Forelimb muscle (tissue), 1 donor: ENCODE results near the gene KIAA1958. TPM values are rescaled to one million over a fixed set of nuclear protein-coding genes. Genes with fewer than 3 reads are reported as not detected.
"Not testable (repeated sequence)": the region's sequence is repeated elsewhere in the genome, so short reads cannot be mapped to it uniquely, and the experiment has no call there.

Source experiments
- DNase-seq: peaks from one replicate; pipeline ENCODE4 v3.0.0-alpha.2; 2013; ENCODE audit warnings: low read depth
- polyA plus RNA-seq: library from polyadenylated mRNA; unstranded; fragments of 120-200 nt; gene quantifications from one replicate; pipeline ENCODE4 v1.2.1, GENCODE V29; 2013; ENCODE audit not compliant: insufficient read length

The KIAA1958 gene
- polyA plus RNA-seq, 1 donor = 3.3 TPM

DNA sequence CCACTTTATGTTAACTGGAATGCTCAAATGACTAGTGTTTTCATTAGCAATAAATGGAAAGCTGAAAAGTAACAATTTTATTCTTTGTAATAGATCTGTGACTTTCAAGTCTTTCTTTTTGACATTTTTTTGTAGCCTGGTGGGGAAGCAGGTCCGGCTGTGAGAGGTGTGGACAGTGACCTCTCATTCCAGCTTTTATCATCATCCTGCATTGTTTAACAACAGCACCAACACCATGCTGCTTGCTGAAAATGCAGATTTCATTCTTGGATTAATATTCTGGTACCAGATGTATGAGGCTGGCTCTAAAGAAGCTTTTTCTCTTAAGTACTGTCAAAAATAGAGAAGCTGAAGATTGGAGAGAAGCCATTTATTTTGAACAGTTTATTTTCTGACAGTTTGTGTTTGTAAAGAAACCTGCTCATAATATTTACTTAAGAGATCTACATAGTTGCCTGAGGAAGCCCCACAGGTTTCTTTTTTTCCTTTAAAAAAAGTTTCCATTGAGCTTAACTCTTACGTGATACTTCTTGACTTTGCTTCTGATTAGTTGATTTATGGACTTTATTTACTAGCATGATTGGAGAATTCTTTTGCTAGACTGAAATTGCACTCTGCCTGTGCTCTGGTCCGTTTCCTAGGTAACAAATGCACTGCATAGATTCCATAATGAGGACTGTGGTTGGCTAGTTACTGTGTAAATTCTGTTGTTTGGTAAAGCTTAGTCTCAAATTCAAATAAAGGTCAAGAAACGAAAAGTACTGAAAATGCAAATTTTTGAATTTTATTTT is 3.4 kb downstream of the KIAA1958 start:
- DNase-seq = no peak

DNA sequence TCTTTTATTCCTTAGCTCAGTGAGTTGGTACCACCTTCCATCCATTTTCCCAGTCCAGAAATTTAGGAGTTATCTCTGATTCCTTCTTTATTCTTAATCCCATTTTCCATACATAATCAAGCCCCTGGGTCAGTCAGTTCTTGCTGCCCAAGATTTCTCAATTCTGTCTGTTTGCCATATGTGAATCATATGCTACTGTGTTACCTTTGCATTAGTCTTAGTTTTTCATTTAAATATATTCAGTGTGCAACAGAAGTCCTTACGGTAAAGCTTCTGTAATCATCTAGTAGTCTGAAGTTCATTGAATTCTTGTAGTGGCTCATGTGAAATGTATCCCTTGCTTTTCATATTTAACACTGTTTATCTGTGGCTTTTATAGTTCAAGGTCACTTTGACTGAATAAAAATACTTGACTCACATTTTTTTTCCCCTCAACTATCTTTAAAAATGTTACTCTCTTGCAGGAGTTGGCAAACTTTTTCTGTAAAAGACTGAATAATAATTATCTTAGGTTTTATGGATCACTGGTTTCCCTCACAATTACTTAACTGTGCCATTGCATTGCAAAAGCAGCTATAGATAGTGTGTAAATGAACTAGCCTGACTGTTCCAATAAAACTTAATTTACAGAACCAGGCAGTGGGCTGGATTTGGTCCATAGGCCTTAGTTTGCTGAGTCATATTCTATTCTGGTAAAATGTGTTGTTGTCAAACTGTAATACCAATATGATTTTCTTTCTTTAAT is 6.9 kb downstream of the KIAA1958 start:
- no peak for DNase-seq

DNA sequence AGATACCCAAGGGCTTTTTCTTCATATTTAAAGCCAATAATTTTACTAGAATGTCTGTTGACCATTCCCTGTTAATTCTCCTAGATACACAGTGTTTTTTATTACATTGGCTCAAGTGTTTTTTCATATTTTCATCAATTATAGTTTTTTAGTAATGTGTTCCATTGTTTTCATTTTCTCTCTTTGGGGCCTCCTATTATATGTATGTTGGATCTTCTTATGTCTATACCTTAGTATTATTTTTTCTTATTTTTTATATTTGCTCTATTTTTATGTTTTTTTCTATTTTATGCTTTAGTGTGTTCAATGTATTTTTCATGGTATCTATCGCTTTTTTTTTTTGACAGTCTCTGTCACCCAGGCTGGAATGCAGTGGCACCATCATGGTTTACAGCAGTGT is 7.5 kb downstream of the KIAA1958 start:
- DNase-seq = no peak

DNA sequence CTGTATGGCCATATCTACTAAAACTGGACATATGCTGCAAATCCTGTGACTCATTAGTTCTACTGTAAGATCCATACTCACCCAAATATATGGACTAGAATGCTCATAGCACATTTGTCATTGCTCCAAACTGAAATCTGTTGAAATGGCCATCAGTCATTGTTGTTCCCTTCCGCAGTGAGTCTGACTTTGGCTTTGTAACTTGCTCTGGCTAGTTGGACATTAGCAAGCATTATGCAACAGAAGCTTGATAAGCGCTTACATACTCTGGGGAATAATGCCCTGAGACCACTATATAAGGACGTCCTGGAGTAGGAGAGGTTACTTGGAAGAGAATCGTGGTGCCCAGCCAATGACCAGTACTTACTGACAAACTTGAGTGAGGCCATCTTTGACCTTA is 9.0 kb downstream of the KIAA1958 start:
- DNase-seq = no peak

DNA sequence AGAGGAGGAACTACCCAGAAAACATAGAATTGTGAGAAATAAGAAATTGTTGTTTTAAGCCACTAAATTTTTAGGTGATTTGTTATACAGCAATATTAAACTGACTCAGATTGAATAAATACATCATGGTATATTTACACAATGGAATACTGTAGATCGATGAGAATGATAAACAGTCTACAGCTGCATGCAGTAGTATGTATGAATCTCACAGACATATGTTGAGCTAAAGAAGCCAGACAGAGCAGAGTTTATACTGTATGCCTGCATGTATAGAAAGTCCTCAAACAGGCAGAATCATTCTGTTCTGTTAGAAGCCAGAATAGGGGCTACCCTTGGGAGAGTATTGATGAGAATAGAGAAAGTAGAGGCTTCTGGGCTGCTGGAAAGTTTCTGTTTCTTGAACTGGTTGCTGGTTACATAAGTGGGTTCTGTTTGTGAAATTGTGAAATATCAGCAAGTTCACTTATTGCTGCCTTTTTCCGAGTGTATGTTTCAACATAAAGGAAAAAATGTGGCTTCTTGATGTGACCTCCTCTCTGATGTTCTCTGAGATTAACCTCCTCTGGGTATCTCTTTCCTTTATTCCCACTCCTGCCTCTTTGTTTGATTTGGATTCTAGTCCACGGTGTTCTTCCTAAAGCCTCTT is 9.6 kb downstream of the KIAA1958 start:
- no peak for DNase-seq

DNA sequence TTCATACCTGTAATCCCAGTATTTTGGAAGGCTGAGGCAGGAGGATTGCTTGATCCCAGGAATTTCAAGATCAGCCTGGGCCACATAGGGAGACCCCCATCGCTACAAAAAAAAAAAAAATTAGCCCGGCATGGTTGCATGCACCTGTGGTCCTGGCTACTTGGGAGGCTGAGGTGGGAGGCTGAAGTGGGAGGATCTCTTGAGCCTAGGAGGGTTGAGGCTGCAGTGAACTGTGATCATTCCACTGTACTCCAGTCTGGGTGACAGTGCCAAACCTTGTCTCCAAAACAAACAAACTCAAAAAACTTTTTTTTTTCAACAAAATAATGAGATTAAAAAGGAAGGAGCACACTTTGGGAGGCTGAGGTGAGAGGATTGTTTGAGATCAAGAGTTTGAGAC is 14.2 kb downstream of the KIAA1958 start:
- DNase-seq = no peak

DNA sequence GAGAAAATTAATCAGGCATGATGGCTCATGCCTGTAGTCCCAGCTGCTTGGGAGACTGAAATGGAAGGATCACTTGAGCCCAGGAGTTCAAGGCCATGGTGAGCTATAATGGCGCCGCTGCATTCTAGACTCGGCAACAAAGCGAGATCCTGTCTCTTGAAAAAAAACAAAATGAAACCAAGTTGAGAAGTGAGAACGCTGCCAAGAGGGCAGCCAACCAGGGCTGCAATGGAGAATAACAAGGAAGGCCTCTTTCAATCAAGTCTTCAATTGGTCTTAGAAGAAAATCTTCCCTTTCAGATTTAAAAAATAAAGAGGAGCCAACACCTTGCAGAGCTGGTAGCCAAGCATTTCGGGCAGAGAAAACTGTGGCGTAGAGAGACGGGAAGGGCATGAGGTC is 14.7 kb downstream of the KIAA1958 start:
- no peak for DNase-seq

DNA sequence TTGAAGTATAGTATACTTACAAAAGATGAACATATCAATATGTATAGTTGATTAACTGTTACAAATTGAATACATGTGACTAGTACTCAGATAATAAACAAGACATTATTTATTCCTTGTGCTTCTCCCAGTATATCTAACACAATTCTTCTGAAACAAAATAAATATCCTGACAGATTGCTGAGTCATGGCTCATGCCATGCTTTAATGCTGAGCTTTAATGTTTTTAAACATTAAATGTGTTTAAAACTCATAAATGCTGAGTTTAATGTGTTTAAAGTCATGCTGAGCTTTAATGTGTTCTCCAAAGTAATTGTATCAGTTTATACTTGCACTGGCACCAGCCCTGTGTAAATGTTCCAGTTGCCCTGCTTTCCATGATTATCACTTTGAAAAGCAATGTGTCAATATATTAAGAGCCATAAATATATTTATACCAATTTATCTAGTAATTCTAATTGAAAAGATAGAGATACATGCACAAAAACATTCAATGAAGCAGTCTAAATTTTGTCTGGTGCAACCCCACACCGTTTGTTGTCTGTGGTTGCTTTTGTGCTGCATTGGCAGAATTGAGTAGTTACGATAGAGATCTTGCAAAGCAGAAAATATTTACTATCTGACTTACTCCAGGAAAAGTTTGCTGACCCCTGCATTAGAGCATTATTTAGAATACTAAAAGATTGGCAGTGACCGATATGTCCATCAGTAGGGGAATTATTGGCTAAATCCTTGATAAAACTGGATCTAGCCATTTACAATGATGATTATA is 15.7 kb downstream of the KIAA1958 start:
- no peak for DNase-seq

DNA sequence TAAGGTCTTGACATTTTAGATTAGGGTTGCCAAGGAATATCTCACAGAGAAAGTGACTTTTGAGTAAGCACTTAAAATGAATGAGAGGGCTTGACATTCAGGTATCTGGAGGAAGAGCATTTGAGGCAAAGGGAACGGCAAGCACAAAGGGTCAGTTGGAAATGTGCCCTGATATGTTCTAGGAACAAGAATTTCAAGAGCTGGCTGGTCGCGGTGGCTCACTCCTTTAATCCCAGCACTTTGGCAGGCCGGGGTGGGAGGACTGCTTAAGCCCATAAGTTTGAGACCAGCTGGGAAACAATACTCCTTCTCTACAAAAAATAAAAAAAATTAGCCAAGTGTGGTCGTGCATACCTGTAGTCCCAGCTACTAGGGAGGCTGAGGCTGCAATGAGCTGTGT is 16.5 kb downstream of the KIAA1958 start:
- DNase-seq = no peak

DNA sequence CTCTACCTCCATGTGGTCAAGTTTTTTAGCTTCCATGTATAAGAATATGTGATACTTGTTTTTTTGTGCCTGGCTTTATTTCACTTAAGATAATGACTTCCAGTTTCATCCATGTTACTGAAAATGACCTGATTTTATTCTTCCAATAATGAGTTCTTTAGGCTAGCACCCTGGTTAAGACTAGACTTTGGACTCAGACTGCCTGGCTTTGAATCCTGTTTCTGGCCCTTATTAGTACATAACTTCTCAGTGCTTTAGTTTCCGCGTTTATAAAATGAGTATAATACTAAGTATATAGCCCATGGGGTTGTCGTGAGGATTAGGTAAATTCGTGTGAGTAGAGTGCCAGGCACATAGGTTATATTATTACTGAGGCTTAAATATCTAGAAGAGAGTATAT is 18.5 kb downstream of the KIAA1958 start:
- DNase-seq = no peak

DNA sequence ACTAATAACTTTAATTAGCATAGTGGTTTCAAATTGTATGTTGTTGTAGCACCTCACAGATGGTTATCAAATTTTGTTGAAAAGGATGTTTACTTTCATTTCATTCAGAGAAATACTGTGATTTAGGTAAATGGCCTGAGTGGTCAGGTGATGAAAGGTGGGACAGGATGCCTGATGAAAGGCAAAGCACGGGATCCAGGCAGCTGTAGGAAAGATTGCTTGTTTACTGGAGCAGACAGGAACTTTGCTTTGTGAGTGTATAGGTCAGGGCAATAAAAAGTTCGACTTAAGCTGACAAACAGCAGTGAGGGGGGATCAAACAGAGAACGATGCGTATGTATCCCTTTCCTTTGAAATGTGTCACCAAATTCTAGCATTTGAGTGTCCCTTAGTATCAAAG is 19.0 kb downstream of the KIAA1958 start:
- DNase-seq = no peak

DNA sequence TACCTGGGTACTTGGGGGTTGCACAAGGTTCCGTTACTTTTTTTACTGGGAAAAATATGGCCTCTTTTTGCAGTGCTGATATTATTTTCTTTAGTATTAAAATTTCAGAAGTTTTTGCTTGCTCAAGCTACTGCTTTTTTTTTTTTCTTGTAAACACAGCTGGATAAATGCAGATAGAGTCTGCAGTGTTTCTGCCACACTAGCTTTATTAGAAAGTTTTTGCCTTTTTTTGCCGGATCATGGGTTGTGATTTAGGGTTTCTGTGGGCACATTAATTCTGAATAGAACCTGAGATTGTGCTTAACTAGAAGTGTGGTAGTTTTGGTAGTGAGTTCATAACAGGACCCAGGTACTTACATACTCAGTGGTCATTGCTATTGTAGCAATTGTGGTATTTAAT is 19.9 kb downstream of the KIAA1958 start:
- no peak for DNase-seq

DNA sequence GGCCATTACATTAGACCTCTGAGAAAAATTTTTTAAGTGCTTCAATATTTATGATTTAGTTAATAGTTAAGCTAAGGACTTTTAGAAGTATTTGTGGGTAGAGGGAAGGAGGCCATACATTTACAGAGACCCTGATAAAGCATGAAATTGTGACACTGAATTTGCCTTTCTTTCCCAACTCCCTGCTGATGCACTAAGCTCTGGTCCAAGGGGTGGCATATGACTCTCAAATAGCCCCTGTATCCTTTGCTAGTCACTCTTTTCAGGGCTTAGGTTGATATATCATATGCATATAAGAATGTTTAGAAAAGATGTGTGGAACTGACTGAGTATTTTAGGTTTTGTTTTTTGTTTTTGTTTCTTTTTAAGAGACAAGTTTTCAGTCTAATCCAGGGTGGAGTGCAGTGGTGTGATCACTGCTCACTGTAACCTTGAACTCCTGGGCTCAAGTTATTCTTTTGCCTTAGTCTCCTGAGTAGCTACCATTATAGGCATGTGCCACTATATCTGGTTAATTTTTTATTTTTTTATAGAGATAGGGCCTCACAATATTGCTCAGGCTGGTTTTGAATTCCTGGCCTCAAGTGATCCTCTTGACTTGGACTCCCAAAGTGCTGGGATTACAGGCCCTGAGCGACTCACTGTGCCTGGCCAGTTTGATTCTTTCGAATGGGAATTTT is 20.5 kb downstream of the KIAA1958 start:
- DNase-seq = no peak

DNA sequence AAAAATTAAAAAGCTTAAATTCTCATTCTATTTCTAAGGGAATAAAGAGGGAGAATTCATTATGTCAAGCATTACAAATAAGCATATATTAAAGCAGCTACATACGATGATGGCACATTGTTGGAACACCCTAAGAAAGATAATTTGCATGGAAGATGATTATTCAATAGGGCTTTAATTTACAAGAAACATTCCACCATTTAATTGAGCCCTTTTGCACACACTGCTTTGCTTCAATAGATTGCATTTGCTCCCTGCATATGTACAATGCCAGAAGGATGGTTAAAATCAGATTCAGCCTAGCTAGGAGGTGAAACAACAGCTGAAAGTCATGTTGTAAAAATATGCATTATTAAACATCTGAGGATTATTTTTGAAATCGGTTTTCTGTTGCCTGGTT is 21.8 kb downstream of the KIAA1958 start:
- DNase-seq = no peak

DNA sequence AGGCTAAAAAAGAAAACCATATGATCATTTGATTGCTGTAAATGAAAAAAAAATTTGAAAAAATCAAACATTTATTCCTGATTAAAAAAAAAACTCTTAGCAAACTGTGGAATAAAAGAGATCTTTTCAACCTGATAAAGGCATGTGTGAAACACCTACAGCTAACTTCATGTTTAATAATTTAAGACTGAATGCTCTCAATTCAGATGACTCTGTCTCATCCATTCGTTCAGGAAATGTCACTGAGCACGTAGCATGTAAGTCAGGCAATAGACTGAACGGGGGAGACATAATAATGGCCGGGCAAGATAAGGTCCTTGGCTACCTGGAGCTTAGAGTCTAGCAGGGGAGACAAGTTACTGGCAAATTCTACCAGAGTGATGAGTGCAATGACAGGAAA is 25.8 kb downstream of the KIAA1958 start:
- not testable (repeated sequence) for DNase-seq

DNA sequence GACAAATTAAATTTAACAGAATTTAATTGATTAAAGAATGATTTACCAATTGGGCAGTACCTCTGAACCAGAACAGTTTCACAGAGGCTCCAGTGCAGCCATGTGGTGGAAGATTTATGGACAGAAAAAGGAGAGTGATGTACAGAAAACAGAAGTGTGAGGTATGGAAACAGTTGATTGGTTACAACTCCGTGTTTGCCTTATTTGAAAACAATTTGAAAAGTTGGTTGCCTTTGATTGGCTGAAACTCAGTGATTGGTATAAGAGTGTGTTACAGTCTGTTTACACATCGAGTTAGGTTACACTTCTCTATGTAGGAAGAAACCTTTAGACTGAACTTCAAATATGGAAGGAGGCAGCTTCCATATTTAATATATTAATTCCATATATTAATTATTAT is 30.1 kb downstream of the KIAA1958 start:
- DNase-seq = no peak

DNA sequence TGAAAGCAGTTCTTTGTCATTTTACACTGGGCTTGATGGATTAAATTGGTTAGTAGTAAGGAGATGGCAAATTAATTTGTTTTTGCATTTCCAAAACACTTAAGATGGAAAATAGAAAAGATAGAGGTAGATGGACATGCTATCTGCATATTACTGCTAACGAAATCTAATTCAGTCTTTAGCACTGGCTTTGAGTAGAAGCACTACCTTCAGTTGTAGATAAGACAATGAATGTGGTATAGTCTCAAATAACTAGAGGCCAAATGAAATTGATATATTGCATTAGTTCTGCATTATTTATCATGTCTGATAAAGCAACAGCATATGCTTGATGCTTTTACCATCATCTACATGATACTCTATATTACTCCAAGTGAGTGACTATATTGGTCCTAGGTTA is 33.4 kb downstream of the KIAA1958 start:
- no peak for DNase-seq

DNA sequence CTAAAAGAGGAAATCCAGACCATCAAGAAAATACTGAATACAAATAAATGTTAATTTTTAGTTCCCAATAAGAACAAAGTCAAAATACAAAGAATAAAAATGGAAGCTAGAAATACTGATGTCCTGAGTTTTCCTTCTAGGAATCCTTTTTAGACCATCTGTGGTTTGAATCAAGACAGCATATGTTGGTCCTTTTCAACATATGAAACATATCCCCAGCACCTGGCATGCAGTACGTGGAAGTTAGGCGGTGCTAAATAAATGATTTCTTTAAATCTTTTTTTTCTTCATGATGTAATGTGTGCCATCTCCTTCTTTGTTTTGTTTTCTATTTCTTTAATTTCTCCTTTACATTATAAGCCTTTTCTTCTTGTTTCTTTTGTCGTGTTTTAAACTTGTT is 34.0 kb downstream of the KIAA1958 start:
- no peak for DNase-seq

DNA sequence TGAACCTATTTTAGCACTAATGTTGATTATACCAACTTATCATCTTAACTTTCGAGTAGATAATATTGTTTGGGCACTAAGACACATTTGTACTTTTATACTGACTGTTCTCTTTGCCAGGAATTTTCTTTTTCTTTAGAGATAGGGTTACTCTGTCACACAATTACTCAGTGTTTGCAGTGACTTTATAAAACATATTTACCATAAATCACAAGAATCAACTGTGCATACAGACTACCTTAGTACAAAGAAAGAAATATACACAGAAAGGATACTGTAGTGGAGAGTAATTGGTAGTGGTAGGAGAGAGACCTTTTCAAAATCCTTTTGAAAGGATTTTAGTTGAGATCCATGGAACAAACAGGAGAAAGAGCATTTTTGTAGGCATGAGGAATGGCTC is 40.3 kb downstream of the KIAA1958 start:
- DNase-seq = no peak

DNA sequence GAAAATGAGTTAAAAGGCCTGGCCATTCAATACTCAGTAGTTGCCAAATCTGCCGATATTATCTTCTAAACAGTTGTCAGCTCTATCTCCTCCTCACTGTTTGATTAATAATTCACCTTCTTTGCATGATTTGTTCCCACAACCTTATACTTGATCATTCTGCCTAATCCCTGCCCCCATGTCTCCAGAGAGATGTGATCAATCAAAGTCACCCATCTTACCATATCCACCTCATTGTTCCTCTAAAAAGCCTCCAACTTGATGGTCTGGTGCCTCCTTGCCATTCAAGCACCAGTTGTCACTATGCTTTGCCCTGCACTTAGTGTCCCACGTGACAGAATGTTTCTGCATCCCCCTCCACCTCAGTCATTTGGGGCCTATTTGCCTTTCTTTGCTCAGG is 41.3 kb downstream of the KIAA1958 start:
- DNase-seq = no peak

DNA sequence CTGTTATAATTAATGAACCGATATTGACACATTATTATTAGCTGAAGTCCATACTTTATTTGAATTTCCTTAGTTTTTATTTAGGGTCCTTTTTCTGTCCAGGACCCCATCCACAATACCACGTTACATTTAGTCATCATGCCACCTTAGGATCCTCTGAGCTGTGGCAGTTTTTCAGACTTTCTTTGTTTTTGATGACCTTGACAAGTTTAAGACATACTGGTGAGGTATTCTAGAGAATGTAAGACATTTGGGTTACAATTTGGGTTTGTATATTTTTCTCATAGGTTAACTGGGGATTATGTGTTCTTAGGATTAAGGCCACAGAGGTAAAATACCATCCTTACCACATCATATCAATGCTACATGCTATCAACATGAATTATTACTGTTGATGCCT is 42.7 kb downstream of the KIAA1958 start:
- no peak for DNase-seq
